Bronchial epithelial cell (primary cell): ENCODE measurements around the gene IDH3G. TPM values are rescaled to one million over a fixed set of nuclear protein-coding genes. Genes with fewer than 3 reads are reported as not detected.

Experiments
- DNase-seq: peaks from one replicate; pipeline ENCODE4 v3.0.0-alpha.2; 2010; ENCODE audit warnings: low read depth
- FAIRE-seq: peaks from 2 replicates; lab custom pipeline; 2011; peaks lifted over from hg19 to GRCh38; lab: Jason Lieb, UNC
- H3K27me3 ChIP-seq: 2 replicates; pipeline ENCODE4 v1.5.1; 2011; ENCODE audit warnings: low read length; ENCODE audit not compliant: control insufficient read depth, insufficient read depth
- H3K36me3 ChIP-seq: 2 replicates; pipeline ENCODE4 v1.5.1; 2011; ENCODE audit warnings: low read length; ENCODE audit not compliant: control insufficient read depth, insufficient read depth
- H3K4me3 ChIP-seq: 2 replicates; pipeline ENCODE4 v1.5.1; 2011; ENCODE audit warnings: mild to moderate bottlenecking, low read depth, low read length, control low read depth
- total RNA-seq: library from RNA; depleted of rRNA; stranded (reverse); fragments of >200 nt; gene quantifications from 2 replicates; pipeline ENCODE4 v1.2.1, GENCODE V29; 2014
- TF ChIP-seq, protein P1 (sequence below): IDR thresholded peaks from 2 replicates; pipeline ENCODE4 v1.5.1; 2011; ENCODE audit warnings: mild to moderate bottlenecking, moderate library complexity, low read length, control low read depth, inconsistent platforms; ENCODE audit not compliant: insufficient read depth, severe bottlenecking

Gene IDH3G
- total RNA-seq, 1 donor from 2014 or later: 26.3 TPM

DNA sequence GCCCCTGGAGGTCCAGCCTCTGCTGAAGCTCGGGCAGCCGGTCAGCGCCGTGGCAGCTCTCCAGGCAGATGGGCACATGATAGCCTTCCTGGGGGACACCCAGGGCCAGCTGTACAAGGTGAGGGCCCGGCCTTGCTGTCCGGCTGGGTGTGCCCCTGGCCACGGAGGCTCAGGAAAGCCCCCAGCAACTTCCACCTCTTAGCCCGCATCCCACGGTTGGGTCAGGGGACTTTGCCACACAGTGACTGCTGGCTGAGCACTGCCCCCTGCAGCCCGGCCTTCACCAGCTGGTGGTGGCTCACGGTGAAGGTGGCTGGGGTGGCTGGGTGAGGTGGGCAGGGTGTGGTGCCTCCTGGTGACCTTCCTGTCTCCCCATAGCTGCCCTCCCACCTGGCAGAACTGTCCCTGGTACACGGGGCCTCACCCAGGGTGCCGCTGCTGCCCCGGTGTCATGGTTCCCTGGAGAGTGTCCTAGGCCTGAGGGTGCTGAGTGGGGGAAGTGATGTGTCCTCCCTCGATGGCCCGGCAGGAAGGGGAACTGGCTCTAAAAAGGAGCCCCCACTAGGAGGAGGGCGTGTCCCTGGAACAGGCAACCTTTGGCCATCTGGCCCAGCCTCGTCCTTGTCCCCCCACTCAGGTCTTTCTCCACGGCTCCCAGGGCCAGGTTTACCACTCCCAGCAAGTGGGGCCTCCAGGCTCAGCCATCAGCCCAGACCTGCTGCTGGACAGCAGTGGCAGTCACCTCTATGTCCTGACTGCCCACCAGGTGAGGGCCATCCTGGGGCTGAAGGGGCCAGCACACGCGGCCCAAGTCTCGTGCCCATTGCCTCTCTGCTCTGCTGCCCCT, 25.6 kb downstream of the IDH3G start:
- H3K4me3 ChIP-seq: no peak overlapping the region
- TF ChIP-seq, protein P1, sequence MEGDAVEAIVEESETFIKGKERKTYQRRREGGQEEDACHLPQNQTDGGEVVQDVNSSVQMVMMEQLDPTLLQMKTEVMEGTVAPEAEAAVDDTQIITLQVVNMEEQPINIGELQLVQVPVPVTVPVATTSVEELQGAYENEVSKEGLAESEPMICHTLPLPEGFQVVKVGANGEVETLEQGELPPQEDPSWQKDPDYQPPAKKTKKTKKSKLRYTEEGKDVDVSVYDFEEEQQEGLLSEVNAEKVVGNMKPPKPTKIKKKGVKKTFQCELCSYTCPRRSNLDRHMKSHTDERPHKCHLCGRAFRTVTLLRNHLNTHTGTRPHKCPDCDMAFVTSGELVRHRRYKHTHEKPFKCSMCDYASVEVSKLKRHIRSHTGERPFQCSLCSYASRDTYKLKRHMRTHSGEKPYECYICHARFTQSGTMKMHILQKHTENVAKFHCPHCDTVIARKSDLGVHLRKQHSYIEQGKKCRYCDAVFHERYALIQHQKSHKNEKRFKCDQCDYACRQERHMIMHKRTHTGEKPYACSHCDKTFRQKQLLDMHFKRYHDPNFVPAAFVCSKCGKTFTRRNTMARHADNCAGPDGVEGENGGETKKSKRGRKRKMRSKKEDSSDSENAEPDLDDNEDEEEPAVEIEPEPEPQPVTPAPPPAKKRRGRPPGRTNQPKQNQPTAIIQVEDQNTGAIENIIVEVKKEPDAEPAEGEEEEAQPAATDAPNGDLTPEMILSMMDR: no peak
- H3K36me3 ChIP-seq: peaks cover 9% of the 10 kb centered on the region
- DNase-seq (no peak), FAIRE-seq (no peak)
- H3K27me3 ChIP-seq: no peaks in the 10 kb centered on the region

DNA sequence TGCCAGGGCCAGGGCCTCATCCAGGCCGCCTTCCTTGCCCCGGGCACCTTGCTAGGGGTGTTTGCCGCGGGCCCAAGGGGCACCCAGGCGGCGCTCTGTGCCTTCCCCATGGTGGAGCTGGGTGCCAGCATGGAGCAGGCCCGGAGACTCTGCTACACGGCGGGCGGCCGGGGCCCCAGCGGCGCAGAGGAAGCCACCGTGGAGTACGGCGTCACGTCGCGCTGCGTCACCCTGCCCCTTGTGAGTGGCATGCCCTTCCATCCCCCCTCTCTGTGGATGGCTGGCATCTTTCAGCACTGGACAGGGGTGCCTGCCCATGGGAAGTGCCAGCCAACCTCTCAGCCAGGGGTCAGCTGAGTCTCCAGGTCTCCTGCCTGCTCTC, 26.5 kb downstream of the IDH3G start:
- H3K36me3 ChIP-seq: peaks cover 9% of the 10 kb centered on the region
- TF ChIP-seq, protein P1: no peak
- FAIRE-seq: no peak
- DNase-seq: no peak
- no peaks in the 10 kb centered on the region for H3K27me3 ChIP-seq
- H3K4me3 ChIP-seq: no peak overlapping the region

DNA sequence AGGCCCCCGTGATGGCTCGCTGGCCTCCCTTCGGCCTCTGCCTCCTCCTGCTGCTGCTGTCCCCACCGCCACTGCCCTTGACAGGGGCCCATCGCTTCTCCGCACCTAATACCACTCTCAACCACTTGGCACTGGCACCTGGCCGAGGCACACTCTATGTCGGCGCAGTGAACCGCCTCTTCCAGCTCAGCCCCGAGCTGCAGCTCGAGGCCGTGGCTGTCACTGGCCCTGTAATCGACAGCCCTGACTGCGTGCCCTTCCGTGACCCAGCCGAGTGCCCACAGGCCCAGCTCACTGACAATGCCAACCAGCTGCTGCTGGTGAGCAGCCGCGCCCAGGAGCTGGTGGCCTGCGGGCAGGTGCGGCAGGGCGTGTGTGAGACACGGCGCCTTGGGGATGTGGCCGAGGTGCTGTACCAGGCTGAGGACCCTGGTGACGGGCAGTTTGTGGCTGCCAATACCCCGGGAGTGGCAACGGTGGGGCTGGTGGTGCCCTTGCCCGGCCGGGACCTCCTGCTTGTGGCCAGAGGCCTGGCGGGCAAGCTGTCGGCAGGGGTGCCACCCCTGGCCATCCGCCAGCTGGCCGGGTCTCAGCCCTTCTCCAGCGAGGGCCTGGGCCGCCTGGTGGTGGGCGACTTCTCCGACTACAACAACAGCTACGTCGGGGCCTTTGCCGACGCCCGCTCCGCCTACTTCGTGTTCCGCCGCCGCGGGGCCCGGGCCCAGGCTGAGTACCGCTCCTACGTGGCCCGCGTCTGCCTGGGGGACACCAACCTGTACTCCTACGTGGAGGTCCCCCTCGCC, 27.1 kb downstream of the IDH3G start:
- DNase-seq (no peak), FAIRE-seq (no peak)
- TF ChIP-seq, protein P1: no peak
- H3K4me3 ChIP-seq: no peak overlapping the region
- H3K27me3 ChIP-seq: no peaks in the 10 kb centered on the region
- peaks cover 7% of the 10 kb centered on the region for H3K36me3 ChIP-seq

DNA sequence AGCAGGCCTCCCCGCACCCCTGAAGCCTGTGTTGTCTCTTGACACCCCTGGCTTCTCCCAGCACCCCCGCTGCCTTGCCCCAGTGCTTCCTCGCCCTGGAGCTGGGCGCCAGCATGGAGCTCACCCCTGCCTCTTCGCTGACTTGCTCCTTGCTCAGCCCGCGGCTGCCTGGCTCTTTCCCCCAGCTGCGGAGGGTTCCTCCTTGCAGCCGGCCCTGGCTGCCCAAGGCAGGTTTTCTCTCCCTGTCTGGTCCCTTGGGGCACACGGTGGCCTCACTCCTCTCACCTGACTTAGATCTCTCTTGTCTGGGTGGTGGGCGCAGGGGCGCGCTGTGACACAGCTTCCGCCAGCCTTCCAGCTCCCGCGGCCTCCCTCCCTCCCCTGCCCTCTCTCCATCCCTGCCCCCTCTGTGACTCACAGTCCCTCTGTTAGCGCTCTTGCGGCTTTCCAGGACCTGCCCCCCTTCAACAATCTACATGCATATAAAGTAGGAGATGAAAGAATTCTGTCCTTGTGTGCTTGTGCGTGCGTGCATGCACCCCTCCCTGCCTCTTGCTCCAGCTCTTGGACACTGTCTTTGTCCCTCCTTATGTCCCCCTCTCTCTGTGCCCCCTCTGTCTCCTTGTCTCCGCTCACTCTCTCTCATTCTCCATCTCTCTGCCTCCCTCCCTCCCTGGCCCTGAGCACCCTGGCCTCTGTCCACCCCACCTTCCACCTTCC, 27.9 kb downstream of the IDH3G start:
- peak overlapping the region; percentile 27 for H3K4me3 ChIP-seq
- no peak for FAIRE-seq
- TF ChIP-seq, protein P1: no peak
- peak; percentile 49 for DNase-seq
- no peaks in the 10 kb centered on the region for H3K27me3 ChIP-seq
- peaks cover 7% of the 10 kb centered on the region for H3K36me3 ChIP-seq

DNA sequence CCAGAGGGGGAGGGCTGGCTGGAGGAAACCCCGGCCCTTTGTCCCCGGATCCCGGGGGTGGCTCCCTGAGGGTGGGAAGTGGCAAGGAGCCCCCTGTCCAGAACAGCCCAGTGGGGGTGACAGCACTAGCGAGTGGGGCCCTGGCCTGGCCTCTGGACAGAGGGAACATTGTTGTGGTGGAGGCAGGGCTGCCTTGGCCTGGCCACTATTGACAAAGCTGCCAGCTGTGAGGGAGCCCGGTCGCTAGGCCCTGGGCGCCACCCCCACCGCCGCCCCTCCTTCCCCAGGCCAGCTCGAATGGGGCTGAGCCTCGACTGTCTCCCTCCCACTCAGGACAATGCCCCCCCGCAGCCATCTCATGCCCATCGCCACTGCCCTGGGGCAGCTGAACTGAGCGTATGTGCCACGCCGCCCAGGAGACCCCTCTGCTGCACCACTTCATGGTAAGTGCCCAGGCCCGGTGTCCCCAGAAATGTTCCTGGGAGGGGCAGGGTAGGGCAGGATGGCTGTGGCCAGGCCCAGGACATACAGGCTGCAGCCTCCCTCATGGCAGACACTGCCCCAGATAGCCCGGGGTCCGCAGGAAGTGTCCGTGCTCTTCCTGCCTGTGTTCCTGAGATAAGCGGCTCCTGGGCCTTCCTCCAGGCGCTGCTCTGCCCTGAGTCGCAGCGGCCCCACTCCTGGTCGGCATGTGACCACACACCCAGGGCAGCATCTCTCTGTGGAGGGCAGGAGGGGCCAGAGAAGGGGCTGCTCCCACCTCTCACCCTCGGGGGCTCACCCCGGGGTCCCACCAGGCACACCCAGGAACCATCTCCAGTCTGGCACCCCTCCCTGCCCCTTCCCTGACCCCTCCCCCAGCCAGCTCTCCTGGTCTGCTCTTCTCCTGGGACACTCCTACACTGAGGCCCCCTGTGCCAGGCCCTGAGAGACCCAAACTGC, 28.8 kb downstream of the IDH3G start:
- H3K4me3 ChIP-seq: no peak overlapping the region
- TF ChIP-seq, protein P1: no peak
- H3K27me3 ChIP-seq: no peaks in the 10 kb centered on the region
- DNase-seq: no peak
- FAIRE-seq: no peak
- H3K36me3 ChIP-seq: peaks cover 4% of the 10 kb centered on the region
